Measurements from ENCODE around the gene ABHD12B.
"Not testable (repeated sequence)": the region's sequence is repeated elsewhere in the genome, so short reads cannot be mapped to it uniquely, and the experiment has no call there.

The ABHD12B gene

GRCh38 chr14:50883827-50884197 is 12.0 kb downstream of the ABHD12B start:
- DNase-seq (ENCODE audit: extremely low spot score, insufficient read length, low read depth) (no peak), FAIRE-seq (no peak)

- FAIRE-seq = no peak
These were observed 15.6 kb downstream of the ABHD12B start for GRCh38 chr14:50887476-50887875.

GRCh38 chr14:50892255-50892654 is 20.4 kb downstream of the ABHD12B start:
- no peak for FAIRE-seq

More at GRCh38 chr14:50887476-50887875, 15.6 kb downstream of the ABHD12B start:
- no peak for DNase-seq (ENCODE audit: extremely low spot score, insufficient read length, low read depth)

GRCh38 chr14:50896421-50896820 is 24.6 kb downstream of the ABHD12B start:
- not testable (repeated sequence) for FAIRE-seq

More at GRCh38 chr14:50892255-50892654, 20.4 kb downstream of the ABHD12B start:
- DNase-seq (ENCODE audit: extremely low spot score, insufficient read length, low read depth) = no peak

GRCh38 chr14:50897005-50897404 is 25.2 kb downstream of the ABHD12B start:
- not testable (repeated sequence) for DNase-seq (ENCODE audit: extremely low spot score, insufficient read length, low read depth); FAIRE-seq

More at GRCh38 chr14:50896421-50896820, 24.6 kb downstream of the ABHD12B start:
- DNase-seq (ENCODE audit: extremely low spot score, insufficient read length, low read depth) = not testable (repeated sequence)

- no peak for DNase-seq (ENCODE audit: extremely low spot score, insufficient read length, low read depth)
These were observed 25.9 kb downstream of the ABHD12B start for GRCh38 chr14:50897658-50898175.

GRCh38 chr14:50901361-50901760 is 29.5 kb downstream of the ABHD12B start:
- FAIRE-seq = no peak
- DNase-seq (ENCODE audit: extremely low spot score, insufficient read length, low read depth) = no peak

More at GRCh38 chr14:50897658-50898175, 25.9 kb downstream of the ABHD12B start:
- no peak for FAIRE-seq

GRCh38 chr14:50904719-50905118 is 32.9 kb downstream of the ABHD12B start:
- DNase-seq (ENCODE audit: extremely low spot score, insufficient read length, low read depth) = no peak
- no peak for FAIRE-seq

GRCh38 chr14:50906326-50907065 is 34.6 kb downstream of the ABHD12B start:
- FAIRE-seq (no peak), DNase-seq (ENCODE audit: extremely low spot score, insufficient read length, low read depth) (no peak)

- DNase-seq (ENCODE audit: extremely low spot score, insufficient read length, low read depth) = no peak
- no peak for FAIRE-seq
These were observed 38.9 kb downstream of the ABHD12B start for GRCh38 chr14:50910495-50911420.

GRCh38 chr14:50917449-50917848 is 45.6 kb downstream of the ABHD12B start:
- DNase-seq (ENCODE audit: extremely low spot score, insufficient read length, low read depth) = no peak
- FAIRE-seq = no peak

- FAIRE-seq; DNase-seq (ENCODE audit: extremely low spot score, insufficient read length, low read depth): not testable (repeated sequence)
These were observed 47.7 kb downstream of the ABHD12B start for GRCh38 chr14:50919524-50919923.

GRCh38 chr14:50920482-50921230 is 48.8 kb downstream of the ABHD12B start:
- FAIRE-seq (no peak), DNase-seq (ENCODE audit: extremely low spot score, insufficient read length, low read depth) (no peak)

GRCh38 chr14:50922803-50923202 is 51.0 kb downstream of the ABHD12B start:
- no peak for FAIRE-seq
- DNase-seq (ENCODE audit: extremely low spot score, insufficient read length, low read depth) = no peak

GRCh38 chr14:50924236-50924635 is 52.4 kb downstream of the ABHD12B start:
- FAIRE-seq (no peak), DNase-seq (ENCODE audit: extremely low spot score, insufficient read length, low read depth) (no peak)

GRCh38 chr14:50924843-50925242 is 53.0 kb downstream of the ABHD12B start:
- no peak for FAIRE-seq

GRCh38 chr14:50926851-50927386 is 55.1 kb downstream of the ABHD12B start:
- DNase-seq (ENCODE audit: extremely low spot score, insufficient read length, low read depth) = no peak
- FAIRE-seq = no peak

More at GRCh38 chr14:50924843-50925242, 53.0 kb downstream of the ABHD12B start:
- DNase-seq (ENCODE audit: extremely low spot score, insufficient read length, low read depth) = no peak

GRCh38 chr14:50928002-50928635 is 56.3 kb downstream of the ABHD12B start:
- FAIRE-seq (no peak), DNase-seq (ENCODE audit: extremely low spot score, insufficient read length, low read depth) (no peak)

GRCh38 chr14:50929506-50929905 is 57.7 kb downstream of the ABHD12B start:
- FAIRE-seq = no peak
- no peak for DNase-seq (ENCODE audit: extremely low spot score, insufficient read length, low read depth)
